Non-pigmented ciliary epithelial cell (primary cell): Measurements from ENCODE around the gene DLG5.

Experiments used
- DNase-seq: peaks from one replicate; pipeline ENCODE4 v3.0.0-alpha.2; 2010; ENCODE audit warnings: low read depth

DLG5 gene

GRCh38 chr10:77819210-77820112, 107.1 kb downstream of the DLG5 start:
- no peak for DNase-seq

GRCh38 chr10:77818378-77818777, 108.2 kb downstream of the DLG5 start:
- DNase-seq, result no peak

GRCh38 chr10:77817541-77817940, 109.0 kb downstream of the DLG5 start:
- no peak for DNase-seq

- no peak for DNase-seq
Measured at GRCh38 chr10:77816311-77816710, 110.2 kb downstream of the DLG5 start.

- DNase-seq, result no peak
Measured at GRCh38 chr10:77812741-77813140, 113.8 kb downstream of the DLG5 start.

- DNase-seq, result no peak
Measured at GRCh38 chr10:77811831-77812430, 114.6 kb downstream of the DLG5 start.

- DNase-seq, result no peak
Measured at GRCh38 chr10:77810446-77811335, 115.9 kb downstream of the DLG5 start.

- no peak for DNase-seq
Measured at GRCh38 chr10:77809336-77809735, 117.2 kb downstream of the DLG5 start.

GRCh38 chr10:77807706-77808105, 118.8 kb downstream of the DLG5 start:
- no peak for DNase-seq

GRCh38 chr10:77806511-77807157, 119.9 kb downstream of the DLG5 start:
- DNase-seq, result no peak

- no peak for DNase-seq
Measured at GRCh38 chr10:77805676-77806075, 120.9 kb downstream of the DLG5 start.

GRCh38 chr10:77804371-77804770, 122.2 kb downstream of the DLG5 start:
- DNase-seq, result no peak

- no peak for DNase-seq
Measured at GRCh38 chr10:77801474-77802161, 124.9 kb downstream of the DLG5 start.

- no peak for DNase-seq
Measured at GRCh38 chr10:77800738-77801266, 125.8 kb downstream of the DLG5 start.

GRCh38 chr10:77800320-77800719, 126.2 kb downstream of the DLG5 start:
- DNase-seq, result no peak

GRCh38 chr10:77799352-77799751, 127.2 kb downstream of the DLG5 start:
- DNase-seq, result no peak

GRCh38 chr10:77798940-77799339, 127.6 kb downstream of the DLG5 start:
- no peak for DNase-seq

- no peak for DNase-seq
Measured at GRCh38 chr10:77796311-77796915, 130.1 kb downstream of the DLG5 start.

GRCh38 chr10:77795426-77796055, 131.0 kb downstream of the DLG5 start:
- DNase-seq, result no peak
